ENCODE measurements around the gene CUL7.

- TF ChIP-seq, protein P1, sequence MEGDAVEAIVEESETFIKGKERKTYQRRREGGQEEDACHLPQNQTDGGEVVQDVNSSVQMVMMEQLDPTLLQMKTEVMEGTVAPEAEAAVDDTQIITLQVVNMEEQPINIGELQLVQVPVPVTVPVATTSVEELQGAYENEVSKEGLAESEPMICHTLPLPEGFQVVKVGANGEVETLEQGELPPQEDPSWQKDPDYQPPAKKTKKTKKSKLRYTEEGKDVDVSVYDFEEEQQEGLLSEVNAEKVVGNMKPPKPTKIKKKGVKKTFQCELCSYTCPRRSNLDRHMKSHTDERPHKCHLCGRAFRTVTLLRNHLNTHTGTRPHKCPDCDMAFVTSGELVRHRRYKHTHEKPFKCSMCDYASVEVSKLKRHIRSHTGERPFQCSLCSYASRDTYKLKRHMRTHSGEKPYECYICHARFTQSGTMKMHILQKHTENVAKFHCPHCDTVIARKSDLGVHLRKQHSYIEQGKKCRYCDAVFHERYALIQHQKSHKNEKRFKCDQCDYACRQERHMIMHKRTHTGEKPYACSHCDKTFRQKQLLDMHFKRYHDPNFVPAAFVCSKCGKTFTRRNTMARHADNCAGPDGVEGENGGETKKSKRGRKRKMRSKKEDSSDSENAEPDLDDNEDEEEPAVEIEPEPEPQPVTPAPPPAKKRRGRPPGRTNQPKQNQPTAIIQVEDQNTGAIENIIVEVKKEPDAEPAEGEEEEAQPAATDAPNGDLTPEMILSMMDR (IDR thresholded peaks at IDR 0.05), result no peak
- TF ChIP-seq POLR2A (IDR thresholded peaks at IDR 0.05), result no peak
Observed at GRCh38 chr6:42996513-42996912, 57.1 kb downstream of the CUL7 start.
